ENCODE data around the gene SF3B3.

Gene SF3B3

DNA sequence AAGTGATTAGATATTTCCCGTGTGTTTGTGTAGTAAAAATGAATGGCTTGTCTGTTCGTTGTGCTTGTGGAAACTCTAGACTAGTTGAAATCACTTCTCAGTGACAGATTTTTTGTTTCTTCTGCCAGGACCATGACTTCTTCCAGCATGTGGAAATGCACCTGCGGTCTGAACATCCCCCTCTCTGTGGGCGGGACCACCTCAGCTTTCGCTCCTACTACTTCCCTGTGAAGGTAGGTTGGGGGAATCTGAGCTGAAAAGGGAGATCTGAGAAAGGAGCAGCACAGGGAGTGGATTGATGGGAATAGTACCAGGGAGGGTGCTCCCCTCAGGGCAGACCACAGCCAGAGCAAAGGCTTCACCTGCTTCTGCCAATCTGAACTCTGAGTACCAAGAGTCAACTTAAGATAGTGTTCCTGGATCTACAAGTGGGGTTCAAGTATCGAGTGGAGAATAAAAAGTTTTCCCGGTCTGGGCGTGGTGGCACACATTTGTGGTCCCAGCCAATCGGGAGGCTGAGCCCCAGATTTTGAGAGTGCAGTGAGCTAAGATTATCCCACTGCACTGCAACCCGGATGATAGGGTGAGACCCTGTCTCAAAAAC is 47.5 kb downstream of the SF3B3 start:
- Histone ChIP-seq H2AK5ac (ENCODE audit: low read depth, low read length) (no peak overlapping the region), H3K4me2 (ENCODE audit: insufficient read depth, low read length, poor library complexity, severe bottlenecking) (no peak overlapping the region), H2BK5ac (ENCODE audit: low read length) (no peak overlapping the region), H3K9me3 (replicated peaks in 1 of 2; ENCODE audit: control insufficient read depth in 2 of 2, insufficient read depth in 1 of 2, low read depth in 1 of 2, low read length in 2 of 2) (no peaks in the 10 kb centered on the region), H3K4ac (ENCODE audit: low read length) (no peak overlapping the region), H3K27me3 (ENCODE audit: control insufficient read depth in 3 of 3, insufficient read depth in 3 of 3, low read depth in 1 of 3, low read length in 3 of 3) (no peaks in the 10 kb centered on the region), H3K18ac (ENCODE audit: low read length) (no peak overlapping the region), H4K91ac (ENCODE audit: low read depth, low read length, poor library complexity) (no peak overlapping the region), H2AFZ (ENCODE audit: low read length) (no peak overlapping the region), H3K36me3 (replicated peaks in 1 of 2; ENCODE audit: control insufficient read depth in 2 of 2, insufficient read depth in 2 of 2, low read length in 2 of 2) (peaks cover 66 to 99% of the 10 kb centered on the region in 2 donors), H3K27ac (replicated peaks; ENCODE audit: low read length) (no peak overlapping the region), H2BK12ac (ENCODE audit: low read length) (no peak overlapping the region), H2BK120ac (ENCODE audit: low read depth, low read length) (no peak overlapping the region), H3K4me1 (ENCODE audit: control insufficient read depth in 2 of 2, insufficient read depth in 1 of 2, low read depth in 1 of 2, low read length in 2 of 2) (no peaks in the 10 kb centered on the region), H3K79me1 (ENCODE audit: low read depth, low read length) (no peaks in the 10 kb centered on the region), H2BK15ac (ENCODE audit: low read length) (no peak overlapping the region), H3K9ac (ENCODE audit: low read depth, low read length, poor library complexity) (no peak overlapping the region), H3K23ac (ENCODE audit: low read depth, low read length, poor library complexity) (no peak overlapping the region), H3K14ac (ENCODE audit: low read length) (no peak overlapping the region), H3K4me3 (ENCODE audit: low read length in 2 of 2) (no peak overlapping the region), H4K8ac (ENCODE audit: low read depth, low read length) (no peak overlapping the region)
- no peak for DNase-seq (ENCODE audit: low spot score)
- WGBS, 2 donors (ENCODE audit: extremely low coverage in 2 of 2, insufficient read length in 2 of 2, insufficient replicate concordance in 1 of 2): no CpG with 5 or more reads among the region's 10 CpGs

GRCh38 chr16:70571623-70572022 is 48.0 kb downstream of the SF3B3 start:
- Histone ChIP-seq H3K4ac (ENCODE audit: low read length) (no peak overlapping the region), H3K79me1 (ENCODE audit: low read depth, low read length) (no peaks in the 10 kb centered on the region), H3K4me2 (ENCODE audit: insufficient read depth, low read length, poor library complexity, severe bottlenecking) (no peak overlapping the region), H3K9ac (ENCODE audit: low read depth, low read length, poor library complexity) (no peak overlapping the region), H3K23ac (ENCODE audit: low read depth, low read length, poor library complexity) (no peak overlapping the region), H3K27me3 (ENCODE audit: control insufficient read depth in 3 of 3, insufficient read depth in 3 of 3, low read depth in 1 of 3, low read length in 3 of 3) (no peaks in the 10 kb centered on the region), H3K9me3 (replicated peaks in 1 of 2; ENCODE audit: control insufficient read depth in 2 of 2, insufficient read depth in 1 of 2, low read depth in 1 of 2, low read length in 2 of 2) (no peaks in the 10 kb centered on the region), H2BK5ac (ENCODE audit: low read length) (no peak overlapping the region), H2BK120ac (ENCODE audit: low read depth, low read length) (no peak overlapping the region), H2BK12ac (ENCODE audit: low read length) (no peak overlapping the region), H4K8ac (ENCODE audit: low read depth, low read length) (no peak overlapping the region), H3K4me3 (ENCODE audit: low read length in 2 of 2) (no peak overlapping the region), H4K91ac (ENCODE audit: low read depth, low read length, poor library complexity) (no peak overlapping the region), H2AFZ (ENCODE audit: low read length) (no peak overlapping the region), H3K36me3 (replicated peaks in 1 of 2; ENCODE audit: control insufficient read depth in 2 of 2, insufficient read depth in 2 of 2, low read length in 2 of 2) (peaks cover 65 to 94% of the 10 kb centered on the region in 2 donors), H3K18ac (ENCODE audit: low read length) (no peak overlapping the region), H2AK5ac (ENCODE audit: low read depth, low read length) (no peak overlapping the region), H3K4me1 (ENCODE audit: control insufficient read depth in 2 of 2, insufficient read depth in 1 of 2, low read depth in 1 of 2, low read length in 2 of 2) (no peaks in the 10 kb centered on the region), H2BK15ac (ENCODE audit: low read length) (no peak overlapping the region), H3K14ac (ENCODE audit: low read length) (no peak overlapping the region), H3K27ac (replicated peaks; ENCODE audit: low read length) (no peak overlapping the region)
- DNase-seq (ENCODE audit: low spot score): no peak
- WGBS, 2 donors (ENCODE audit: extremely low coverage in 2 of 2, insufficient read length in 2 of 2, insufficient replicate concordance in 1 of 2): no CpG with 5 or more reads among the region's 8 CpGs

- H3K4me1 ChIP-seq (ENCODE audit: control insufficient read depth in 2 of 2, insufficient read depth in 1 of 2, low read depth in 1 of 2, low read length in 2 of 2): no peaks in the 10 kb centered on the region
Observed at GRCh38 chr16:70572050-70572925, 48.7 kb downstream of the SF3B3 start.

GRCh38 chr16:70572926-70573270 is 49.3 kb downstream of the SF3B3 start:
- Histone ChIP-seq H3K4me2 (ENCODE audit: insufficient read depth, low read length, poor library complexity, severe bottlenecking) (no peak overlapping the region), H4K8ac (ENCODE audit: low read depth, low read length) (no peak overlapping the region), H3K9ac (ENCODE audit: low read depth, low read length, poor library complexity) (no peak overlapping the region), H2BK120ac (ENCODE audit: low read depth, low read length) (no peak overlapping the region), H2AFZ (ENCODE audit: low read length) (no peak overlapping the region), H3K23ac (ENCODE audit: low read depth, low read length, poor library complexity) (no peak overlapping the region), H3K36me3 (replicated peaks in 1 of 2; ENCODE audit: control insufficient read depth in 2 of 2, insufficient read depth in 2 of 2, low read length in 2 of 2) (peaks cover 55 to 81% of the 10 kb centered on the region in 2 donors), H2AK5ac (ENCODE audit: low read depth, low read length) (no peak overlapping the region), H3K4me3 (ENCODE audit: low read length in 2 of 2) (no peak overlapping the region), H3K4me1 (ENCODE audit: control insufficient read depth in 2 of 2, insufficient read depth in 1 of 2, low read depth in 1 of 2, low read length in 2 of 2) (no peaks in the 10 kb centered on the region), H3K18ac (ENCODE audit: low read length) (no peak overlapping the region), H3K79me1 (ENCODE audit: low read depth, low read length) (no peaks in the 10 kb centered on the region), H3K27ac (replicated peaks; ENCODE audit: low read length) (no peak overlapping the region), H3K4ac (ENCODE audit: low read length) (no peak overlapping the region), H3K9me3 (replicated peaks in 1 of 2; ENCODE audit: control insufficient read depth in 2 of 2, insufficient read depth in 1 of 2, low read depth in 1 of 2, low read length in 2 of 2) (no peaks in the 10 kb centered on the region), H3K27me3 (ENCODE audit: control insufficient read depth in 3 of 3, insufficient read depth in 3 of 3, low read depth in 1 of 3, low read length in 3 of 3) (no peaks in the 10 kb centered on the region), H3K14ac (ENCODE audit: low read length) (no peak overlapping the region), H2BK12ac (ENCODE audit: low read length) (no peak overlapping the region), H2BK5ac (ENCODE audit: low read length) (no peak overlapping the region), H4K91ac (ENCODE audit: low read depth, low read length, poor library complexity) (no peak overlapping the region), H2BK15ac (ENCODE audit: low read length) (no peak overlapping the region)
- no CpG with 5 or more reads among the region's 2 CpGs for WGBS, 2 donors (ENCODE audit: extremely low coverage in 2 of 2, insufficient read length in 2 of 2, insufficient replicate concordance in 1 of 2)
- DNase-seq (ENCODE audit: low spot score): no peak

More at GRCh38 chr16:70572050-70572925, 48.7 kb downstream of the SF3B3 start:
- no peak overlapping the region for H3K14ac ChIP-seq (ENCODE audit: low read length)
- no peaks in the 10 kb centered on the region for H3K27me3 ChIP-seq (ENCODE audit: control insufficient read depth in 3 of 3, insufficient read depth in 3 of 3, low read depth in 1 of 3, low read length in 3 of 3)
- H3K9me3 ChIP-seq (replicated peaks in 1 of 2; ENCODE audit: control insufficient read depth in 2 of 2, insufficient read depth in 1 of 2, low read depth in 1 of 2, low read length in 2 of 2): no peaks in the 10 kb centered on the region
- WGBS, 2 donors (ENCODE audit: extremely low coverage in 2 of 2, insufficient read length in 2 of 2, insufficient replicate concordance in 1 of 2): no CpG with 5 or more reads among the region's 5 CpGs
- no peak overlapping the region for H2BK15ac ChIP-seq (ENCODE audit: low read length)
- no peak overlapping the region for H2BK12ac ChIP-seq (ENCODE audit: low read length)
- H3K27ac ChIP-seq (replicated peaks; ENCODE audit: low read length): no peak overlapping the region
- H4K8ac ChIP-seq (ENCODE audit: low read depth, low read length): no peak overlapping the region
- DNase-seq (ENCODE audit: low spot score): no peak
- H3K4me3 ChIP-seq (ENCODE audit: low read length in 2 of 2): no peak overlapping the region
- no peak overlapping the region for H2BK120ac ChIP-seq (ENCODE audit: low read depth, low read length)
- no peak overlapping the region for H2AK5ac ChIP-seq (ENCODE audit: low read depth, low read length)
- no peaks in the 10 kb centered on the region for H3K79me1 ChIP-seq (ENCODE audit: low read depth, low read length)
- no peak overlapping the region for H2AFZ ChIP-seq (ENCODE audit: low read length)
- H3K18ac ChIP-seq (ENCODE audit: low read length): no peak overlapping the region
- H3K36me3 ChIP-seq (replicated peaks in 1 of 2; ENCODE audit: control insufficient read depth in 2 of 2, insufficient read depth in 2 of 2, low read length in 2 of 2): peaks cover 59 to 87% of the 10 kb centered on the region in 2 donors
- H3K4ac ChIP-seq (ENCODE audit: low read length): no peak overlapping the region
- no peak overlapping the region for H2BK5ac ChIP-seq (ENCODE audit: low read length)
- no peak overlapping the region for H3K9ac ChIP-seq (ENCODE audit: low read depth, low read length, poor library complexity)
- no peak overlapping the region for H3K4me2 ChIP-seq (ENCODE audit: insufficient read depth, low read length, poor library complexity, severe bottlenecking)
- H4K91ac ChIP-seq (ENCODE audit: low read depth, low read length, poor library complexity): no peak overlapping the region
- H3K23ac ChIP-seq (ENCODE audit: low read depth, low read length, poor library complexity): no peak overlapping the region

Data from neuronal stem cell (in vitro differentiated cells).